ENCODE results near the gene PLK5. TPM values are rescaled to one million over a fixed set of nuclear protein-coding genes. Genes with fewer than 3 reads are reported as not detected.

The PLK5 gene
- polyA plus RNA-seq, 1 donor from 2014 or later = 3.6 TPM

GRCh38 chr19:1582201-1582600, 58.3 kb downstream of the PLK5 start (continued):
- no peak for TF ChIP-seq EZH2 (IDR thresholded peaks at IDR 0.05; ENCODE audit: borderline replicate concordance, insufficient read depth, low read length, poor library complexity, severe bottlenecking)

GRCh38 chr19:1584500-1585242, 60.8 kb downstream of the PLK5 start:
- Histone ChIP-seq H3K9me3 (ENCODE audit: low read length) (no peaks in the 10 kb centered on the region), H2AFZ (ENCODE audit: low read depth, low read length) (no peak overlapping the region), H3K9ac (ENCODE audit: low read length) (no peak overlapping the region), H3F3A (ENCODE audit: insufficient read depth, low read length, poor library complexity, severe bottlenecking) (no peaks in the 10 kb centered on the region), H3K9me2 (ENCODE audit: insufficient read depth, low read length) (no peaks in the 10 kb centered on the region), H3K79me2 (replicated peaks; ENCODE audit: insufficient read depth, low read length) (peaks cover 31% of the 10 kb centered on the region), H3K4me3 (ENCODE audit: low read length) (no peak overlapping the region), H3K27me3 (ENCODE audit: insufficient read depth, low read depth, low read length) (no peaks in the 10 kb centered on the region), H3K27ac (ENCODE audit: low read length) (no peak overlapping the region), H4K20me1 (ENCODE audit: insufficient read depth) (no peaks in the 10 kb centered on the region), H3K4me2 (ENCODE audit: low read length) (no peak overlapping the region), H3K36me3 (ENCODE audit: insufficient read depth, low read length) (peaks cover 7% of the 10 kb centered on the region)
- TF ChIP-seq CTCF (IDR thresholded peaks at IDR 0.05; ENCODE audit: poor library complexity, severe bottlenecking) (no peak), REST (IDR thresholded peaks at IDR 0.05; ENCODE audit: borderline replicate concordance) (no peak), SMC3 (conservative IDR thresholded peaks at IDR 0.05; ENCODE audit: poor library complexity) (no peak)

GRCh38 chr19:1585243-1585580, 61.3 kb downstream of the PLK5 start:
- H3K4me2 ChIP-seq (ENCODE audit: low read length) = no peak overlapping the region
- no peaks in the 10 kb centered on the region for H4K20me1 ChIP-seq (ENCODE audit: insufficient read depth)
- no peaks in the 10 kb centered on the region for H3K9me2 ChIP-seq (ENCODE audit: insufficient read depth, low read length)
- no peak overlapping the region for H3K9ac ChIP-seq (ENCODE audit: low read length)
- TF ChIP-seq SMC3 (conservative IDR thresholded peaks at IDR 0.05; ENCODE audit: poor library complexity) = no peak
- no peak for TF ChIP-seq MXI1 (conservative IDR thresholded peaks at IDR 0.05; ENCODE audit: poor library complexity, severe bottlenecking)
- TF ChIP-seq POLR2AphosphoS5 (IDR thresholded peaks at IDR 0.05) = no peak
- TF ChIP-seq RAD21 (conservative IDR thresholded peaks at IDR 0.05) = no peak
- TF ChIP-seq REST (IDR thresholded peaks at IDR 0.05; ENCODE audit: borderline replicate concordance) = no peak
- no peak for TF ChIP-seq EZH2 (IDR thresholded peaks at IDR 0.05; ENCODE audit: borderline replicate concordance, insufficient read depth, low read length, poor library complexity, severe bottlenecking)
- no peak for TF ChIP-seq EP300 (conservative IDR thresholded peaks at IDR 0.05; ENCODE audit: poor library complexity, severe bottlenecking)
- TF ChIP-seq TAF1 (IDR thresholded peaks at IDR 0.05; ENCODE audit: low read depth) = no peak
- no peak for TF ChIP-seq CTCF (IDR thresholded peaks at IDR 0.05; ENCODE audit: poor library complexity, severe bottlenecking)
- no peak overlapping the region for H3K4me3 ChIP-seq (ENCODE audit: low read length)
- H3K27ac ChIP-seq (ENCODE audit: low read length) = no peak overlapping the region
- H3K79me2 ChIP-seq (replicated peaks; ENCODE audit: insufficient read depth, low read length) = peaks cover 35% of the 10 kb centered on the region
- no peak overlapping the region for H2AFZ ChIP-seq (ENCODE audit: low read depth, low read length)
- H3K9me3 ChIP-seq (ENCODE audit: low read length) = no peaks in the 10 kb centered on the region
- peaks cover 7% of the 10 kb centered on the region for H3K36me3 ChIP-seq (ENCODE audit: insufficient read depth, low read length)
- H3K27me3 ChIP-seq (ENCODE audit: insufficient read depth, low read depth, low read length) = no peaks in the 10 kb centered on the region
- H3F3A ChIP-seq (ENCODE audit: insufficient read depth, low read length, poor library complexity, severe bottlenecking) = no peaks in the 10 kb centered on the region
